ENCODE results near the gene LPP.

- TF ChIP-seq EZH2phosphoT487 (IDR thresholded peaks at IDR 0.05; ENCODE audit: low read length) = no peak
- TF ChIP-seq CTCF (IDR thresholded peaks at IDR 0.05; ENCODE audit: low read length) = no peak
Observed at GRCh38 chr3:188720636-188721035, 566.7 kb downstream of the LPP start.

All from MM.1S (cell line).